H9 (cell line): Measurements from ENCODE around the gene PRPF6. TPM values are rescaled to one million over a fixed set of nuclear protein-coding genes. Genes with fewer than 3 reads are reported as not detected.

Experiments used
- DNase-seq: peaks from one replicate; pipeline ENCODE4 v3.0.0-alpha.2; 2017
- H2AFZ ChIP-seq: one replicate; pipeline ENCODE4 v1.6.1; 2013; ENCODE audit warnings: mild to moderate bottlenecking, low read length, control low read depth, moderate library complexity
- H2AK5ac ChIP-seq: 2 replicates; pipeline ENCODE4 v1.6.1; 2013; ENCODE audit warnings: low read length, control low read depth, mixed read lengths; ENCODE audit not compliant: insufficient read length
- H2BK120ac ChIP-seq: one replicate; pipeline ENCODE4 v1.6.1; 2013; ENCODE audit warnings: low read depth, mild to moderate bottlenecking, low read length, control low read depth, inconsistent platforms; ENCODE audit not compliant: poor library complexity, severe bottlenecking
- H2BK12ac ChIP-seq: 2 replicates; pipeline ENCODE4 v1.6.1; 2013; ENCODE audit warnings: low read length, control low read depth, mixed read lengths, low read depth; ENCODE audit not compliant: insufficient read length
- H2BK15ac ChIP-seq: 2 replicates; pipeline ENCODE4 v1.6.1; 2013; ENCODE audit warnings: low read depth, low read length, control low read depth
- H2BK20ac ChIP-seq: one replicate; pipeline ENCODE4 v1.6.1; 2013; ENCODE audit warnings: low read depth, mild to moderate bottlenecking, low read length, control low read depth, inconsistent platforms; ENCODE audit not compliant: poor library complexity, severe bottlenecking
- H2BK5ac ChIP-seq: 2 replicates; pipeline ENCODE4 v1.6.1; 2013; ENCODE audit warnings: low read length, control low read depth, mixed read lengths; ENCODE audit not compliant: insufficient read length
- H3K14ac ChIP-seq: 2 replicates; pipeline ENCODE4 v1.6.1; 2013; ENCODE audit warnings: low read length, control low read depth; ENCODE audit not compliant: insufficient read depth
- H3K18ac ChIP-seq: 2 replicates; pipeline ENCODE4 v1.6.1; 2013; ENCODE audit warnings: low read depth, mild to moderate bottlenecking, mixed read lengths, low read length, control low read depth; ENCODE audit not compliant: insufficient read length
- H3K23ac ChIP-seq: 2 replicates; pipeline ENCODE4 v1.6.1; 2013; ENCODE audit warnings: low read length, control low read depth, mixed read lengths, low read depth; ENCODE audit not compliant: insufficient read length
- H3K23me2 ChIP-seq: 2 replicates; pipeline ENCODE4 v1.6.1; 2013; ENCODE audit warnings: low read depth, mild to moderate bottlenecking, mixed read lengths, low read length, control low read depth; ENCODE audit not compliant: insufficient read length, poor library complexity, severe bottlenecking
- H3K27ac ChIP-seq: 2 replicates; pipeline ENCODE4 v1.5.1; 2013; ENCODE audit warnings: low read length, control low read depth, mixed read lengths, low read depth; ENCODE audit not compliant: insufficient read length
- H3K27me3 ChIP-seq: 2 replicates; pipeline ENCODE4 v1.6.1; 2013; ENCODE audit warnings: low read length, control low read depth, inconsistent platforms; ENCODE audit not compliant: insufficient read depth
- H3K4ac ChIP-seq: 2 replicates; pipeline ENCODE4 v1.6.1; 2013; ENCODE audit warnings: low read depth, mild to moderate bottlenecking, control low read depth, inconsistent platforms, low read length, moderate library complexity
- H3K4me1 ChIP-seq: 2 replicates; pipeline ENCODE4 v1.6.1; 2013; ENCODE audit warnings: low read length, control low read depth, inconsistent platforms; ENCODE audit not compliant: insufficient read depth
- H3K4me2 ChIP-seq: 2 replicates; pipeline ENCODE4 v1.6.1; 2013; ENCODE audit warnings: low read length, control low read depth, mixed read lengths; ENCODE audit not compliant: insufficient read length, insufficient read depth
- H3K56ac ChIP-seq: 2 replicates; pipeline ENCODE4 v1.6.1; 2013; ENCODE audit warnings: low read depth, mild to moderate bottlenecking, mixed read lengths, low read length, control low read depth; ENCODE audit not compliant: insufficient read length
- H3K79me1 ChIP-seq: 2 replicates; pipeline ENCODE4 v1.6.1; 2013; ENCODE audit warnings: low read depth, mild to moderate bottlenecking, moderate library complexity, low read length, control low read depth, inconsistent platforms; ENCODE audit not compliant: insufficient read depth, poor library complexity, severe bottlenecking
- H3K79me2 ChIP-seq: 2 replicates; pipeline ENCODE4 v1.6.1; 2013; ENCODE audit warnings: low read length, control low read depth, inconsistent platforms; ENCODE audit not compliant: insufficient read depth
- H3K9ac ChIP-seq: 2 replicates; pipeline ENCODE4 v1.6.1; 2013; ENCODE audit warnings: low read length, control low read depth, mixed read lengths; ENCODE audit not compliant: insufficient read length; ENCODE audit errors: extremely low read depth
- H3K9me3 ChIP-seq: one replicate; pipeline ENCODE4 v1.6.1; 2013; ENCODE audit warnings: low read depth, low read length, inconsistent platforms; ENCODE audit not compliant: control insufficient read depth
- H3T11ph ChIP-seq: one replicate; pipeline ENCODE4 v1.6.1; 2013; ENCODE audit warnings: mild to moderate bottlenecking, low read length, control low read depth, inconsistent platforms
- H4K20me1 ChIP-seq: one replicate; pipeline ENCODE4 v1.6.1; 2013; ENCODE audit not compliant: control insufficient read depth, insufficient read length, insufficient read depth
- H4K5ac ChIP-seq: 2 replicates; pipeline ENCODE4 v1.6.1; 2013; ENCODE audit warnings: low read depth, mild to moderate bottlenecking, mixed read lengths, low read length, control low read depth; ENCODE audit not compliant: insufficient read length
- H4K8ac ChIP-seq: replicated peaks from 2 replicates; pipeline ENCODE4 v1.6.1; 2013; ENCODE audit warnings: low read length, control low read depth, mixed read lengths, low read depth; ENCODE audit not compliant: insufficient read length
- H4K91ac ChIP-seq: 2 replicates; pipeline ENCODE4 v1.6.1; 2013; ENCODE audit warnings: low read depth, mild to moderate bottlenecking, moderate library complexity, mixed read lengths, low read length, control low read depth; ENCODE audit not compliant: insufficient read length
- H3K27ac Mint-ChIP-seq, 3 experiments: 2 replicates in 2 of 3; 3 replicates in 1 of 3; pipeline ENCODE4 v1.8.0; 2020 to 2021; ENCODE audit warnings: mixed read lengths in 3 of 3, mild to moderate bottlenecking in 1 of 3, moderate library complexity in 1 of 3
- H3K27me3 Mint-ChIP-seq: 2 replicates; pipeline ENCODE4 v1.8.0; 2021; ENCODE audit warnings: low read depth, mild to moderate bottlenecking, moderate library complexity, mixed read lengths
- H3K36me3 Mint-ChIP-seq, 3 experiments: 2 replicates in 2 of 3; 3 replicates in 1 of 3; pipeline ENCODE4 v1.8.0; 2020 to 2021; ENCODE audit warnings: low read depth in 3 of 3, mixed read lengths in 3 of 3; ENCODE audit not compliant: insufficient read depth in 1 of 3
- H3K4me1 Mint-ChIP-seq, 2 experiments: 2 replicates each; pipeline ENCODE4 v1.8.0; 2020; ENCODE audit warnings: mixed read lengths in 2 of 2
- H3K4me3 Mint-ChIP-seq, 2 experiments: 2 replicates in 1 of 2; 3 replicates in 1 of 2; pipeline ENCODE4 v1.8.0; 2020 to 2021; ENCODE audit warnings: mild to moderate bottlenecking in 2 of 2, mixed read lengths in 2 of 2, moderate library complexity in 1 of 2
- H3K9me3 Mint-ChIP-seq, 2 experiments: 2 replicates in 1 of 2; 3 replicates in 1 of 2; pipeline ENCODE4 v1.8.0; 2020; ENCODE audit warnings: mild to moderate bottlenecking in 2 of 2, mixed read lengths in 2 of 2, moderate library complexity in 1 of 2
- CTCF ChIP-seq: fragments of 200-600 bp; sonication (generic); conservative IDR thresholded peaks from 3 replicates; pipeline ENCODE4 v1.8.0; 2021; ENCODE audit warnings: antibody characterized with exemption, mild to moderate bottlenecking
- WGBS: extraction: QIAGEN DNeasy Blood & Tissue Kit; methylation state at CpG from one replicate; pipeline ENCODE4 v1.1.7; 2013; ENCODE audit warnings: missing lambda C conversion rate, low lambda C conversion rate, mixed read lengths; ENCODE audit not compliant: insufficient read length; ENCODE audit errors: extremely low coverage; 5-methylcytosine and 5-hydroxymethylcytosine counted together
- total RNA-seq: library from RNA; stranded (reverse); gene quantifications from 2 replicates; pipeline ENCODE4 v1.2.1, GENCODE V29; 2021

PRPF6 gene
- total RNA-seq, 1 experiment from 2014 or later, result 87.9 TPM

- Histone ChIP-seq H2BK120ac (no peak overlapping the region), H4K20me1 (no peaks in the 10 kb centered on the region), H3K27ac (no peak overlapping the region), H2AK5ac (no peak overlapping the region), H3K56ac (no peak overlapping the region), H3K23ac (no peak overlapping the region), H3K27me3 (no peaks in the 10 kb centered on the region), H4K91ac (no peak overlapping the region), H3K18ac (no peak overlapping the region), H3K4me2 (peak overlapping the region; percentile 46), H2BK5ac (no peak overlapping the region), H3K9ac (no peak overlapping the region), H3K14ac (peak overlapping the region; percentile 27; the same call in 1 of the 2 replicates), H2AFZ (no peak overlapping the region), H4K5ac (no peak overlapping the region), H2BK15ac (no peak overlapping the region), H3K4me1 (peaks cover 1% of the 10 kb centered on the region; the same call in 1 of the 2 replicates), H3K4ac (no peak overlapping the region), H3K79me1 (no peaks in the 10 kb centered on the region), H3T11ph (no peak overlapping the region), H3K79me2 (no peaks in the 10 kb centered on the region), H2BK20ac (no peak overlapping the region), H3K9me3 (no peaks in the 10 kb centered on the region), H3K23me2 (peaks cover 6% of the 10 kb centered on the region), H4K8ac (no peak overlapping the region), H2BK12ac (no peak overlapping the region)
- no peak for TF ChIP-seq CTCF
- DNase-seq, result no peak
- peaks cover 0 to 3% (median 0%) of the 10 kb centered on the region in 3 experiments; a peak in 2 of 7 replicates for H3K36me3 Mint-ChIP-seq
- H3K27me3 Mint-ChIP-seq, result peaks cover 5% of the 10 kb centered on the region
- no CpG with 5 or more reads among the region's 51 CpGs for WGBS
- peak overlapping the region; percentile 77 to 84 for H3K4me3 Mint-ChIP-seq
- peaks cover 28 to 38% of the 10 kb centered on the region in 2 experiments for H3K4me1 Mint-ChIP-seq
- H3K9me3 Mint-ChIP-seq, result no peaks in the 10 kb centered on the region
- H3K27ac Mint-ChIP-seq, result peak overlapping the region in 1 of 3 experiments; percentile 62; a peak in 1 of 7 replicates
Measured at GRCh38 chr20:64063389-64064144, 82.6 kb downstream of the PRPF6 start.
